GM19099 (cell line): ENCODE measurements around the gene ZNF474.

Experiments used
- POLR2A ChIP-seq: IDR thresholded peaks from 3 replicates; pipeline ENCODE4 v1.6.1; 2011; ENCODE audit warnings: low read depth; ENCODE audit not compliant: insufficient read length; ENCODE audit errors: extremely low read depth

Gene ZNF474

DNA sequence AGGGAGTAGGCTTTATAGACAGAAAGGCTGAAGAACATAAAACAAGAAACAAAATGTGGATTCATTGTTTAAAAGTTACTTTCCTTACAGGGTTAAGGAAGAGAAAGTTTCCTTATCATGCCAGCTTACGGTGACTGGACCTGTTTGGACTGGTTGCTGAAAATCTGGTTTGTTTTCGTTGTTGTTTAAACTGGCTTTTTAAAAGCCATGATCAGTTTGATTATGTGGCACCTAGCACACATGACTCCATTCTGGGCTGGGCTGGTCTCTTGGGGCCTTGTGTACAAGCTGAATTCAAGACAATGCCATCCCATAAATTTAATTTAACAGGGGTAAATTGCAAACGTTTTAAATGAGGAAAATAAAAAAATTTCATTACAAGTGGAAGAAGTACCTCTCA is 18.4 kb upstream of the ZNF474 start:
- TF ChIP-seq POLR2A = no peak

DNA sequence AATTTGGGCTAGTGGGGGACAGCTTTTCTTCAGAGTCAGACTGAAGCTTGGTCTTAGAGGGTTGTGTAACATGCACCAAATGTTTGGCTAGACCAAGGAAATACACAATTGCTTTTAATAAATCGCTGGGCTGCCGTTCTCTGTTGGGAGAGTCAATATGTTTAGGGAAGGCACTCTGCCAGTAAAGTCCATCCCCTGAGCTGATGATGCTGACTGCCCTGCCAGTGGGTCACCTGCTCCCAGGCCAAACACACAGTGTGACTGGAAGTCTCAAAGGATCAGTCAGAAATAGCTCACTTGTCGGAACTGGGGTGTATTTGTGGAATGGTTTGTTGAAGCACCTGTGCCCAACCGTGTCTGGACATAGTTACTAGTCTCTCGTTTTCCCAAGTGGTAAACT is 17.9 kb upstream of the ZNF474 start:
- no peak for TF ChIP-seq POLR2A

- TF ChIP-seq POLR2A = no peak
Measured at GRCh38 chr5:122112063-122112462, 17.3 kb upstream of the ZNF474 start.

DNA sequence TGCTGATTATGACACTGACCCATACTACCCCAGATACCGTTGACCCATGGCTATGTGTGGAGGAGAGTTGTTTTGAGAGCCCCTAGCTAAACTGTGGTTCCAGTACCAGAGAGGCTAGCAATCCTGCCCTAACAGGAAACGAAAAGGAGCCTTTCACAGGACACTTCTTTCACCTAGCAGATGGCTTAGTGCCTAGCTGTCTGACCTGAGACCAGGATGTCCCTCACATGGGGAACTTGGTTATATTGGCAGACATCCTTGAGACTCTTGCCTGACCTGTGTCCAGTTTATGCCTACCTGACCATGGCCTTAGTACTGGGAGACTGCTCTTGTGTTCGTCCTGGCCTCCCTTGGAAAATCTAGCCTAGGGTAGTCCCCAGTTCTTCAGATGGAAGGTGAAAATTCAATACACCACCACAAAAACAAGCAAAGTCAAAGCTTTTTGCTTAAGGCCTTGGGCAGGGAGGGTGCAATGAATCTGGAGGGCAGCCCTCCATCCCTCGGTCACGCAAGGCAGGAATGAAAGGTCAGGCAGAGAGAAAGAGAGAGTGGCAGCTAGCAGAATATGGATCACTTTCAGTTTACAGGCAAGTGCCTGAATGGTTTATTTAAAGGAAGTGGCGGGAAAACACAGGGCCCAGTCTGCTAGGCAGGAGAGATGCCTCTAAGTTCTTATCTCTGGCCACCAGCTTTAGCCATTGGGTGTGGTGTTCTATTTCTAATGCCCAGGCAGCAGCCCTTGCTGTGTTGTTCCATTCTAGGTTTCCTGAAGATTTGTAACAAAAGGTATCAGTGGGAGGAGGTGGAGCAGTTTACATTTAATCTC is 16.4 kb upstream of the ZNF474 start:
- no peak for TF ChIP-seq POLR2A

DNA sequence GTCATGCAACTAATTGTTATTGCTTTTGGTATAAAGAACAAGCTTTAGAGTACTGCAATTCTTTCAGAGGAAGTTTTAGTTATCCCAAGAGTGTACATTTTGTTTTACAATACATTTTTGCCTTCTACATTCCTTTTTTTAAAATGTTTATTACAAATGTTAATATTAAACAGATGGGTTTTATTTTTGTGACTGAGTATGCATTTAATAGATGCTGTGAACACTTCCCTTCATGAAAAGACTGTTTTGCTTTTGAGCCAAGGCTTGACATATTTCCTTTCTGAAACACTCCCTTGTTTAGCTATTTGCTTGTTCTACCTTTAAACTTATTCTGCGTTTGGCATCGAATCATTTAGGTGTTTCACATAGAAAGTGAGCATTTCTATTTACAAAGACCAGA is 14.8 kb upstream of the ZNF474 start:
- TF ChIP-seq POLR2A = no peak

DNA sequence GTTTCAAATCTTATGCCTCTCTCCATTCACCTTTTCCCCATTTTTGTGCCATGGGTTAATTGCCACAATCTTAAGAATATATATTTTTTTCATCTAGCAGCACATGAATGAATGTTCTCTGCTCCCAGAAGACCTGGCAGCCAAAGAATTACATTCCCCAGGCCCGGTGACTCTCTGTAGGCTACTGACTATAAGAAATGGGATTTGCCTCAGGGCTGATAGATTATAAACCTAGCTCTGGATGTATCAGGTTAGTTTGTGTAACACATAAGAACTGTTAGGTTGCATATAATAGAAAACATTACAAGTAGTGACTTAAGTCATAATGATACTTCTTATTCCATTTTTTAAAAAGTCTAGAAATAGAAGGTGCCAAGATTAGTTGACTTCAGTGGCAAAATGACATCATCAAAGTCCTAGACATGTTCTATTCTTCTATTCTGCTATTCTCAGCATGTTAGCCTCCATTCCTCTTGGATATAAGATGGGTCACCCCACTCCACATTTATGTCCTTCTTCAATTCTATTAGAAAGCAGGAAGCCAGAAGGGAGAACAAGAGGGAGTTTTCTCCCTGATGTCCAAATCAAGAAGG is 10.9 kb upstream of the ZNF474 start:
- no peak for TF ChIP-seq POLR2A

- TF ChIP-seq POLR2A = no peak
Measured at GRCh38 chr5:122119205-122119604, 10.1 kb upstream of the ZNF474 start.

GRCh38 chr5:122120493-122120892 is 8.9 kb upstream of the ZNF474 start:
- no peak for TF ChIP-seq POLR2A

GRCh38 chr5:122120957-122121356 is 8.4 kb upstream of the ZNF474 start:
- TF ChIP-seq POLR2A = no peak

DNA sequence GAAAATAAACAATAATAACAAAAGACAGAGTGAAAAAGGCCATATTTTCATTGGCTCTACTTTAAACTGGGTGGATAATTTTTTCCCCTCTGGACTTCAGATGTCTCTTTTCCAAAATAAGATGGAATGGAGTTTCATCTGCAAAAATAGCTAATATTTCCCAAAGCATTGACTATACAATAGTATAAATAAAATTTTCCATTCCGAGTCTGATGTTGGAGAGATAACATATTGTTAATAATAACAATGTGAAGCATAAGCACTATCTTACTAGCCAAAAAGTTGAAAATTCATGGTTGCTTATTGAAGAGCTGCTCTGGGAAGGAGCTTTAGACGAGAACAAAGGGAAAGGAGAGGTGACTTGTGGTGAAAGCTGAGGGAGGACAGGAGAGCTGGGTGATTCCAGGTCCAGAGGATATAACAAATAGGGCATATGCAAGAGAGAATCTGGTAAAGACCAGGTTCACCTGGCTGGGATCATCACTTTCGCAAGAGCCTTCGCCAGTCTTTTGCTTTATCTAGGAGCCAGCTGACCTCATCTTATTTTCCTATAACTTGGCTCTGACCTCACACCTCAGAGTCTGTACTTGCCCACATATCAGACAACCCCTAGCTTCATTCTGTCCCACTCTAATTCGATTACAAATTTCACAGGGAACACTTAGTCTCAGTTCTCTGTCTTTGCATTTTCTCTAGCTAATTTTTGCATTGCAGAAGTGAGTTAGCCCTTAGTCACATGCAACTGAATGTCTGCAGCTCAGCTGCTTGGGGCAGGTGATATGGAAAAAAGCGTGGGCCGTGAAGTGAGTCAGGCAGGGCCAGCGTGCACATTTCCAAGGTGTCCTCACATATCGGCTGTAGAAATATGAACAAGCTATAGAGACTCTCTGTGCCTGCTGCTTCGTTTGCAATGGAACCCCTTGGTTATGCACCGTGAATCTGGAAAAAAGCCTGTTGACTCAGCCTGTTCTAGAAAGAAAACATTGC is 7.6 kb upstream of the ZNF474 start:
- no peak for TF ChIP-seq POLR2A

DNA sequence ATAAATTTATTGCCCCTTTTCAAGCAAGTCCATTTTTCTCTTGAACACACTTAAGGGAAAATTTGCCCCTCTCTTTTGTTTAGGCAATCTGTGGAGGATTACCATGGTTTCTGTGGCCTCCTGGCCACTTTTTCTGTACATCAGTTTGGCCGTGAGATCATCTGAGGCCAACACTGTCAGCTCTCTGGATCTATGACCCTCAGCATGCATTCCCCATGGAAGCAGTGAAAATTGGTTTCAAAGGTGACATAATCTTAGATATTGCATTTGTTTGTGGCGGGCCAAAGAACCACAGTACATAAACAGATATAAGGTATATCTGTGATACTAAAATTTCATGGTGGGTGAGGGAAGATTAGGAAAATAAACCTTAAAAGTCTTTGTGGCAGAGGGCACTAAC is 4.6 kb upstream of the ZNF474 start:
- no peak for TF ChIP-seq POLR2A

DNA sequence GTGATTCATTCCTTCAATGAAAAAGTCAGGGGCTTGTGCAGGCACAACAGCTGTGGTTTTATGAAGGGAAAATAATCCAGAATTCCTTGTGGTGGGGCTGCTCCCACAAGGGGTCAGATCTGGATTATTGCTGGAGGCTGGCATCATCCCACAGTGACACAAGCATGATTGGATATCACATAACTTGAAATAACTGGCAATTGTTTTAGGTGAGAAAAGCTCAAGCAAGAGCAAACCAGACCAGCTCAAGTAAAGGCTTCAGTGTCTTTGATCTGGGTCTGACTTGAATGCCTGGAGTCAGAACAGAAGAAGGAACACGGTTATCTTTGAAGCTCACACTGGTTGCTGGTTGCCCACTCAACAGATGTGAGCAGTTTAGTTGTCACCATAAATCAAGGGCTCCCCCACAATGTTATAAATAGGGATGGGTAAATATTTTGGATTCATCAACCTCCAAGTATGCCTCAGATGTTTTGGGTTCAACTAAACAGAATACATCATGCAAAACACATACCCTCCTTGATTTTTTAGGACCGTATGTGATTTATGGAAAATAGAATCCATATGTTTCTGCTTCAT is 3.1 kb upstream of the ZNF474 start:
- TF ChIP-seq POLR2A = no peak

GRCh38 chr5:122126756-122127321 is 2.5 kb upstream of the ZNF474 start:
- TF ChIP-seq POLR2A = no peak

DNA sequence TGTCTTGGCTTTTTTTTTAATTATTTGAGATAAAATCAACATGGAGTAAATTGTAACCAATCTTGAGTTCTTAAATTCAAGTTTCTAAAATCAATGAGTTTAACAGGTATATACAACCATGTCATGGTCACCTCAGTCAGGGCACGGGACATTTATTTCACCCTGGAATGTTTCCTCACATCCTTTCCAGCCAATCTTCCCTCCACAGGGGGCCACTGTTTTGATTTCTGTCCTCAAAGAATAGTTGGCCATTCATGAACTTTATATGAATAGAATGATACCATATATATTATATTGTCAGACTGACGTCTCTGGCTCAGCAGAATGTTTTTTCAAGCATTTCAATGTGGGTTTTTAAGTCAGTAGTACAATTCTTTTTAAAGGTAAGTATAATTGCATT is 806 bp downstream of the ZNF474 start:
- no peak for TF ChIP-seq POLR2A

DNA sequence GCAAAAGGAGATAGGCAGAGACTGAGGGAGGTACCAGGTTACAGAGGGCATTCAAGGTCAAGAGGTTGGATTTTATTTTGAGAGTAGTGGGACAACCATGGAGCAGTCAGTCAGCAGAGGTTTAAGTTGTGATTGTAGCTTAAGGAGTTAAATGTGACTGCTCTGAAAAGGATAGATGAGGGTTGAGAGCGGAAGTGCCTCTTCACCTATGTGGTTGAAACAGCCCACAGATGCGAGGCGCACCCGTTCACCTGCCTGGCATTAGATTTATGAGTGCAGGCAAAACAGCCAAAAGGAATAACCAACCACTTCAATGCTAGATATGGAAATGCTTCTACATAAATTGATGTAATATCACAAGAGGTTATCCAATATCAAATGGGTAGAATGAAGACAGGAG is 8.4 kb downstream of the ZNF474 start:
- TF ChIP-seq POLR2A = no peak
